Measurements from ENCODE around the gene RBBP8NL.
A peak's percentile ranks its signal among the peaks of the same experiment; 100 is the strongest.

The RBBP8NL gene

DNA sequence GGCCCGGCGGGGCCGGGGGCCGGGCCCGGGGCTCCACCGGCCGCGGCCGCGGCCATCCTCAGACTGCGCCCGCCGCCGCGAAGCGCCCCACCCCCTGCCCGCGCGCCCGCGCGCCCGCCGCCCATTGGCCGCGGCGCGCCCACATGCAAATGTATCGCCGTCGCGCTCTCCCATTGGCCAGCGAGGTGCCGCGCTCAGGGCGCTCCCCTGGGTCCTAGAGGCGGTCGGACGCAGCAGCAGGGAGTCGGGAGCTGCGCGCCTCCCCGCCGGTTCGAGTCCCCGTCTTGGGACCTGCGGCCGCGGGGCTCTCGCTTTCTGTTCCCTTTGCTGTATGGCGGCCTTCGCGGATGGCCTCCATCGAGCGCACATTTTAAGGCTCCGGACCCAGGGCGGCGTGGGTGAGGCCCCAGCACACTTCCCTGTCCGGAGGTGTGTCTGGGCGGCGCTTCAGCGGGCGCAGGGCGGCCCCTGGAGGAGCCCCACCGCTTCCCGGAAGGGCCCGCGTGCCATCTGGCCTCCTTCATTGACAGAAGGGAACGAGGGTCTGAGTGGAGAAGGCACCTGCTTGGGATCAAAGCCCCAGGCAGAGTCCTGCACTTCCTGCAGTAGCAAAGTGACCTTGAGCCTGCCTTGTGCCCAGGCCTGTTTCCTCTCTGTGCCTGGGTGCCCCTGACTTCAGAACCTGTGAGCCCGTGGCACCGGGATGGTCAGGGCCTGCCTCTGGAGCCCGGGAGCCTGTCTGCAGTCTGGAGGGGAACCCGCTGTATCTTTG, 19.9 kb downstream of the RBBP8NL start, which contains the start of gene CABLES2:
Gene CABLES2 (minus strand): TSS at position 65 of the 772 bp plus-strand sequence. CDS start 9 bp downstream, at position 56.
- peak; percentile 99 for DNase-seq (ENCODE audit: low spot score)

DNA sequence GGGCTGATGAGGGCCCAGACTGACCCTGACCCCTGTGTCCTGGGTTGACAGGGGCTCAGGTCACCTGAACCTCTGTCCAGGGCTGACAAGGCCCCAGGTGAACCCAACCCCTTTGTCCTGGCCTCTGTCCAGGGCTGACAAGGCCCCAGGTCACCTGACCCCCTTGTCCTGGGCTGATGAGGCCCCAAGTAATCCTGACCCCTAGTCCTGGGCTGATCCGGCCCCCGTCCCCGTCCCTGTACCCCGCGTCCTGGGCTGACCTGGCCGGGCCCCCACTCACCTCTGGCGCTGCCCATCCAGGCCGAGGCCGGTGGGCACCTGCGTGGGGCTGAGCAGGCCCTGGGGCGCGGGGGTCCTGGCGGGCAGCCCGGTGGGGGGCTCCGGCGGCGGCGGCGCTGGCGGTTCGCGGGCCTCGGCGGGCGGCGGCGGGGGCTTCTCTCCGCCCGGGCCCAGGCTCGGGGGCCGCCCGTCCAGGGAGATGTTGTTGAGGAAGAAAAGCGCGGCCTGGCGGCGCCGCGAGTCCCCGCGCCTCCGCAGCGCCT, 20.6 kb downstream of the RBBP8NL start:
- DNase-seq (ENCODE audit: low spot score), result no peak

- DNase-seq (ENCODE audit: low spot score), result no peak
These were observed 21.3 kb downstream of the RBBP8NL start for GRCh38 chr20:62405981-62406513.

DNA sequence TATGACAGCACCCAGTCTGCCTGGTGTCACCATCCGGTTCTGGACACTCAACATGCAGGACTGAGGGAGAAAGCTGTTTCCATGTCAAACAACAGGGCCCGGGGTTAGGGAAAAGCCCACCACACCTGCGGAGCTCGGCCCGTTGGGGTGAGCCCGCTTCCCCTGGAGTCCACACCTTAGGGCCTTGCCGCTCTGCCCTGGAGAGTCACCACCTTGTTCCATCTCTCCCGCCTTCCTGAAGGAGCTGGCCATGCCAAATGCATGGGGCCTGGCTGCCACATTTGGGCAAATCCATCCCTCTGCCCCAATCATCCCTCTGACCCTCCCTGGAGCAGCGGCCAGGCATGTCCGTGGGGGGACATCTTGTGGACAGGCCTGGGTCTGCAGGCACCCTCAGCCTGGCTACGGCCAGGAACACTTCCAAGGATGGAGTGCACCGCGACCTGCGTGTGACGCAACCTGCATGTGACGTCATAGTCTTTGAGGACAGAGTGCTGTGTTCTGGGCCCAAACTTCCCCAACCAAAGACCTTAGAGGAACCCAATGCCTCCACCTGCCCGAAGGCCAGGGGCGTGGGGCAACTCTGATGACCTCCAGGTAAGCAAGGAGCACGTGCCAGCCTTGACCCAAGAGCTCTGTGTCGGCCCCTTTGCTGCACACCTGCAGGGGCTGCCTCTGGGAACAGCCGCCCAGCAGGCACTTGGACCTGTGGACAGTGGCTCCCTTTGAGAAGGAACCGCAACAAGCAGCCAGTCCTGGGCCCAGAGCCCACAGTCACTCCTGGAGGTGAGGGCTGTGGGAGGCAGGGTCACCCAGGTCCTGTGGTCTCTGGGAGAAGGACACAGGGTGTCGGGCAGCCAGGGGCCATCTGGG, 22.0 kb downstream of the RBBP8NL start:
- no peak for DNase-seq (ENCODE audit: low spot score)

DNA sequence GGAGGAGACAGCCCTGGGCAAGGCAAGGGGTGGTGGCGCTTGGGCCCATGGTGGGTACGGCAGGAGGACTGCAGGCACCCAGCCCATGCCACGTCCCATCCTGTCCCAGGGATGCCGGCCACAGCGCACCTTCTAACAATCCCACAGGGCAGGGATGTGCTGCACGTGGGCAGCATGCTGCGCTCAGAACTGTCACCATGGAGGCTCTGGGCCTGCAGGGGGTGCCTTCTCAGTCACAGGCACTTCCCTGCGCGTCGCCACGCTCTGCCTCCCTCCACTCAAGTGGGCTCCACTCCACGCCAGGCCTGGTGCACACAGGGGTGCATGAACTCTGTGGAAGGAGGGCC, 22.6 kb downstream of the RBBP8NL start:
- no peak for DNase-seq (ENCODE audit: low spot score)

DNA sequence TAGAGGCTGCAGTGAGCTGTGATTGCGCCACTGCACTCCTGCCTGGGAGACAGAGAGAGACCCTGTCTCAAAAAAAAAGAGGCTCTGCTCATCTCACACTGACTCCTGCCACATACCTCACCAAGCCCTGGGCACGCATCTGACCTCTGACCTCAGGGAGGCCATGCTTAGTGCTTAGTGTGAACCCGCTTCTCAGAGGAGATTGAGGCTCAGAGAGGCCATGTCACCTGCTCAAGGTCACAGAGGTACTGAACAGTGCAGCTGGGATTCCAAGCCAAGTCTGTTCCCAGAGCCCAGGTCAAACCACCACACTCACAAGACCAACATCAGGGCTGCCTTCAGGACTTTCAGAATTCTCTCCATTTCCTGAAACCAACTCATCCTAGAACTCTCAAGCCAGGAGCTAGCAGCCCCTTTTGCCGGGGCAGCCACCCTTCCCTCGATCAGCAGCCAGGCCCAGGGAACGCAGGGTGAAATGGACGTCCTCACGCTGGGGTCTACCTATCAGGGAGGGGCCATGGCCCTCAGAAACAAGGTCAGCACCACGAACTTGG, 23.1 kb downstream of the RBBP8NL start:
- DNase-seq (ENCODE audit: low spot score), result no peak

DNA sequence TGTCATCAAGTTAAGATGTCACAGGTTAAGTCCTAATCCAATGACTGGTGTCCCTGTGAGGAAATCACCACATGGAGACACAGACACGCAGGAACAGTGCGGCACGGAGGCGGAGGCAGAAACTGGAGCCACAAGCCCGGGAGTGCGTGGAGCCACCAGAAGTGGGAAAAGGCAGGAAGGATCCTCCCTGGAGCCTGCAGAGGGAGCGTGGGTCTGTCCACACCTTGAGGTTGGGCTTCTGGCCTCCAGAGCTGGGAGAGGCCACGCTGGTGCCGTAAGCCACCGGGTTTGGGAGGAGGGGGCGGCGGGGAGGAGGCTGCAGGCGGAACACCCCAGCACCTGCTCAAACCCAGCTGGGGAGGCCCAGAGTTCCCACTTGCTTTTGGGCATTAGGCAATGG, 24.0 kb downstream of the RBBP8NL start:
- DNase-seq (ENCODE audit: low spot score), result no peak

DNA sequence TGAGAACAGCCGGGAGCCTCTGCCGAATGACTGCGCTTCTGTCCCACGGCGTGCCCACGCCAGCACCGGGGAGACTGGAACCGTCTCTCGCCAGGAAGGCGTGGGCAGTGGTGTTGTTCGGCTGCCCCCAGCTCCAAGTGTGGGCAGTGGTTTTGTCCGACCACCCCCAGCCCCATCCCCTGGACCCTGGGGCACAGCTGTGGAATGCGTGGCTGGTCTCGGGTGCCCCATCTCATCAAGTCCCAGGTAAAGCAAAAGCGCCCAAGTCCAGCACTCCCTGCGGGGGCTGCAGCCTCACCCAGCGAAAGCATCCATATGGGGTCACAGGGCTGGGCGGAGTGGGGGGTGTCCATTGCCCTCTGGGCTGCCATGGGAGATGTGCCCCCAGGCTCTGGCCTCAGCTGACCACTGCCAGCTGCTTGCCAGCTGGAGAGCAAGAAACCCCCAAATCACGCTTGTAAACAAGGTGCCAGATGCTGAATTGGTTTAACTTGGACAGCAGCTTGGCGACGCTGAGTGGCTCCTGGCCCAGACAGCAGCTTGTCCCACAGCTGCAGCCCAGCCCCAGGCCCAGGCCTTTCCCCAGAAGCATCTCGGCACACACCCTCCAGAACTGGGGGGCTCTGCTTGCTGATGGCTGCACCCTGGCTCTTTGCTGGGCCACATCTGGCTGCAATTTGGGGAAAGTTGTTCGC, 24.7 kb downstream of the RBBP8NL start:
- no peak for DNase-seq (ENCODE audit: low spot score)

DNA sequence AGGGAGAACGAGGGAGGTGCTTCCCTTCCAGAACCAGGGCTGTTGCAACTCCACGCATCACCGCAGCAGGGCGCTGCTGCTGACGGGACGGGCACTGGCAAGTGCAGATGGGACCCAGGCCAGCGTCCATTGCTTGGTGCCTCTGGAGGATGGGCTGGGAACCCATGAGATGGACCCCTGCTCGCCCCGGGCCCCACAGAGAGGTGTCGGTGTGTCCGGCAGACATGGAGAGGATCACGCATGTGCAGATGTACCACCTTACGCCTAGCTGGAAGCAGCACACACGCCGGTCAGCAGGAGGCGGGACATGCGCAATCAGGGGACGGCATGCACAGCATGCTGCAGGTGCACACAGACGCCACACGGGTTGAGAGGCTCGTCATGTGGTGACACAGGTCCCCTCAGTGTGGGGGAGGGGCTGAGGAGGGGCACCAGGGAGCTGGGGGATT, 26.0 kb downstream of the RBBP8NL start:
- DNase-seq (ENCODE audit: low spot score), result no peak

GRCh38 chr20:62400541-62400940, 26.8 kb downstream of the RBBP8NL start:
- DNase-seq (ENCODE audit: low spot score), result no peak

GRCh38 chr20:62400021-62400420, 27.3 kb downstream of the RBBP8NL start:
- no peak for DNase-seq (ENCODE audit: low spot score)

- DNase-seq (ENCODE audit: low spot score), result no peak
These were observed 29.1 kb downstream of the RBBP8NL start for GRCh38 chr20:62398120-62398821.

DNA sequence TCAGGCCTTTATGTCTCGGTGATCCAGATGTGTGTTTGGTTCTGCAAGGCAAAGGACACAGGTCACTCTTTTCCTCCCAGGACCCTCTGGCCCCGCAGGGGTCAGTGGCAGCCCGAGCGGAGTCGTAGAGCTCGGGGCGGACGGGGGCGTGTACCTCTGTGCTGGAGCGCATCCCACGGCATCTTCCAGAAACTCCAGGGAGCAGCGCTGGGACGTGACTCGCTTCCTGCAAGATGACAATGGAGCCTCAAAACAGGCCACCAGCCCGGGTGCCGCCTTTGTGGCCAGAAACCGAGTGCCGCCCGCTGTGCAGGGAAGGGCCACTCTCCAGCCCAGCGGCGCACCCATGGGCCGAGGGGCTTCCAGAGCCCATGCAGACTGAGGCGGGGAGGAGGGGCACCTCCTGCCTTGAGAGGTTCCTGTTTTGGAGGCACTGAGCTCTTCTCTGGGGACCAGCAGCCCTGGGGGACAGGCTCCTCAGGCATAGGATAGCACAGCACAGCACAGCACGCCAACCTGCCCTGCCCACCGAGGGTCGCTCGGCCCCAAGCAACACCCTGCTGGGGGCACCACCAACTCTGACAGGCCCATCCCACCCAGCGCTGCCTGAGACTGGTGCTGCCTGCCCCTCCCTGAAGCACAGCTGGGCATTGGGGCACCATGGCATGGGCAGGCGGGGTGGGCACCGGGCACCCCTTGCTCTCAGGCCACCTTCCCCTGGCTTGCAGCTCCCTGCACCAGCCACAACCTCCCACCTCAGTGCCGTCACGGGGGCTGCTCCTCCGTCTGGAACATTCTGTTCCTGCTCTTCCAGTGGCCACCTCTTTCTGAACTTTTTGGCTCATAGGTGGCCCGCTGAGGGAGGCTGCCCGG, 30.7 kb downstream of the RBBP8NL start:
- no peak for DNase-seq (ENCODE audit: low spot score)

DNA sequence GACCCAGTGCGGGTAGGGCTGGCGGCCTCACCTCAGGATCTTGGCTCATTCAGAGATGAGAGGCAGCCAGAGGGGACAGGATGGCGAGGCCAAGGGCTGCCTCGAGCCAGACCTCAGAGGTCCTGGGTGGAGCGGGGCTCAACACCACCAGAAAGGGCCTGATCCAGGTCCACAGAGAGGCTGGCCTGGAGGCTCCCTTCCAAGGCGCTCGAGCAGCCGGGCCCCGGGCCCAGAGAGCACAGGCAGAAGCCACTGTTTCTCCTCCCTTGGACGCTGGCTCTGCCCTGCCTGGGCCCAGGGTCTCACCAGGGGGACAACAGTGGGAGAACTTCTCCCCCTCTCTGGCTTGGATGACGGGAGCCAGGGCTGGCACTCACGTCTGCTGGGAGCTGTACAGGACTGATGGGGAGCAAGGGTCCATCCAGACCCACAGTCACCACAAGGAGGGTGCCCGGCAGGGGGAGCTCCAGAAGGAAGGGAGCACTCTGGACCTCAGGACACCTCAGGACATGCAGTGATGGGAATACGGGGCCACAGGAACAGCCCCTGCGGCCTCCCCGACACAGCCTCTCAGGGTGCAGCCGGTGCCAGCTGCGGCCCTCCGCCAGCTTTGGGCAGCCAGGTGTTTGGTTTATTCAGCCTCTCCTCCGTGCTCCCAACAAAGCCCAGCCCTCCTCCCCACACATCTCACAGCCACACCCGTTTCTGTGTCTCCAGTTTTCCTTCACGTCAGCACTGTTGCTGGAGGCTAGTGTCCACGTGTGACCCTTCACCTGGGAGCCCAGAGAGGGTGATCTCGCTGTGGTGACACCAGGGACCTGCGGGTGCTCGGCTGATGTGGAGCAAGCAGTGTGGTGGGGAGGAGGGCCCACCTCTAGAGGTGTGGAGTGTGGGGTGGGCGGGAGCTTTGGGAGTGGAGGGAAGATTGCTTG, 31.8 kb downstream of the RBBP8NL start:
- no peak for DNase-seq (ENCODE audit: low spot score)

DNA sequence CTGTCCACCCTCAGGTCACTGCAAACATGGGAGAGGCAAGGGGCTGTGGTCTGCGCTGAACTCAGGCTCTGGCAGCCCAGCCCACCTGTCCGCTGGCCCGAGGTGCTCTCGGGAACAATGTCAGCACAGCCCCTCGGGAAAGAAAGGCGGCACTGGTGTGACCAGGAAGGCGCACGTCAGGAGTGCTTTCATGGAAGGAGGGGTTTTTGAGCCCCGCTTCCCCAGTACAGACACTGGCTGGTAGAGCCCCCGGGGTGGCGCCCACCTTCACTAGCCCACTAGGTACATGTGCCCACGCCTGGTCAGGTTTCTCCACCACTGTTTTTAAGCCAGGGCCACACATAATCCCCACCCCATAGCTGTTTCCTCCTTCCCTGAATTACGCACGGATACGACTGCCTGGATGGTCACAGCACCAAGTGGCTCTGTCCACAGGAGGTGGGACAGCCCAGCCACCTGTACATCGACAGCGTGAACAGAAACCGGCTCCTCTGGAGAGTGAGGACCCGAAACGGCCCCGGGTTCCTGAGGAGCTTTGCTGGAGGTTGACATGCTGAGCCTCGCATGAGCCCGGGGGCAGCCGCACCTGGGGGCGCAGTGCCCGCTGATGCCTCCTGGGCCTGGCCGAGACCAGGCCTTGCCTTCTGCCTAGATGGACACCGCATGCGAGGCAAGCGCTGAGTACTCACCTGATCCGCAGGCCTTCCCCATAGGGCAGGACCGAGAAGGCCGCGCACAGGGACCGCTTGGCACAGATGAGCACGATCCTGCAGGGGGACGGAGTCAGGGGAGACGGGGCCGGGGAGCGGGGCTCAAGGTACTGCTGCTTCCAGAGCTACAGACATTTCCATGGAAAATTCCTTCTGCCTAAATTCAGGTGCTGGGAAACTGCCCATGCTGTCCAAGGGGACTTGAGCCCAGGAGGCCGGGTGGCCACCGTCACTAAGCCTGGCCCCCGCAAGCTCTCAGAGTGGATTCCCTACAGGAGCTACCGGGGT, 32.8 kb downstream of the RBBP8NL start:
- DNase-seq (ENCODE audit: low spot score), result no peak

DNA sequence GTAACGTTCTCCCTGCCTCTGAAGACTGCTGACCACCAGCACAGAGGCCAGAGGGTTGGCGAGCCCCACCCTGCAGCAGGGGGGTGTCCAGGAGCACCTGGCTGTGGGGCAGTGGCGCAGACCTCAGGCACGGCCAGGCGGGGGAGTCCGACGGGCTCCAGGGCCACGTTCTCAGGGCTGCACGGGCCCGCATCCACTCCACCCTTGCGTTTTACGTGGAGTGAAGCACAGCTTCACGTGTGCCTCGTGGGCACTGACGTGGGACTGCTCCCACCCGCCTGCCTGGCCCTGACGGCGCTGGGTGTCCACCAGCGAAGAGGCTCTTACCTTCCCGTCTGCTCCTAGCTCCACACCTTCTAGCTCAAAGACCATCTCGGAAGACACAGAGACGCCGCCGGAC, 33.5 kb downstream of the RBBP8NL start:
- no peak for DNase-seq (ENCODE audit: low spot score)

GRCh38 chr20:62393335-62393665, 34.0 kb downstream of the RBBP8NL start:
- no peak for DNase-seq (ENCODE audit: low spot score)
